ENCODE data around the gene DUOXA2. TPM values are rescaled to one million over a fixed set of nuclear protein-coding genes. Genes with fewer than 3 reads are reported as not detected.

Gene DUOXA2
- total and polyA plus RNA-seq, 2 of the 4 experiments (the other 2 are of a cell fraction) = not detected

GRCh38 chr15:45093013-45093412, 21.1 kb upstream of the DUOXA2 start:
- Histone ChIP-seq H2BK120ac (ENCODE audit: low read depth, low read length) (no peak overlapping the region), H3K9me3 (ENCODE audit: control insufficient read depth, insufficient read depth, low read length) (no peaks in the 10 kb centered on the region), H2BK5ac (ENCODE audit: low read depth, low read length, poor library complexity, severe bottlenecking) (no peak overlapping the region), H3K4me3 (ENCODE audit: insufficient read depth, low read depth, low read length) (no peak overlapping the region), H2BK20ac (ENCODE audit: low read depth, low read length) (no peak overlapping the region), H3K27me3 (ENCODE audit: control insufficient read depth, insufficient read depth, low read length) (peaks cover 32% of the 10 kb centered on the region), H3K23ac (ENCODE audit: low read depth, low read length) (no peak overlapping the region), H4K5ac (ENCODE audit: low read depth, low read length) (no peak overlapping the region), H4K91ac (ENCODE audit: insufficient read depth, low read depth, low read length) (no peak overlapping the region), H3K4me1 (ENCODE audit: control insufficient read depth, insufficient read depth, low read length) (peaks cover 10% of the 10 kb centered on the region; the same call in 1 of the 2 replicates), H4K20me1 (ENCODE audit: insufficient read depth, low read length) (no peaks in the 10 kb centered on the region), H3K9ac (ENCODE audit: low read depth, low read length) (no peak overlapping the region), H2AFZ (replicated peaks; ENCODE audit: low read length, poor library complexity) (no peak overlapping the region), H2AK5ac (ENCODE audit: low read depth, low read length) (no peak overlapping the region), H3K4me2 (ENCODE audit: low read depth, low read length) (no peak overlapping the region), H3K4ac (ENCODE audit: low read depth, low read length) (no peak overlapping the region), H3K56ac (ENCODE audit: extremely low read depth, insufficient read depth, low read length) (no peak overlapping the region), H3K9me1 (ENCODE audit: insufficient read depth, low read length) (peaks cover 9% of the 10 kb centered on the region), H4K8ac (ENCODE audit: low read depth in 2 of 2, low read length in 2 of 2) (no peak overlapping the region), H3K79me1 (ENCODE audit: low read depth in 1 of 2, low read length in 2 of 2) (no peaks in the 10 kb centered on the region), H2BK15ac (ENCODE audit: low read depth, low read length) (no peak overlapping the region), H3K27ac (ENCODE audit: insufficient read depth, low read length) (no peak overlapping the region), H3K14ac (replicated peaks; ENCODE audit: low read depth, low read length) (no peak overlapping the region), H3K18ac (ENCODE audit: low read depth, low read length) (no peak overlapping the region), H2AK9ac (replicated peaks; ENCODE audit: low read depth, low read length, poor library complexity) (no peak overlapping the region), H3K36me3 (ENCODE audit: control insufficient read depth, insufficient read depth, low read length) (no peaks in the 10 kb centered on the region)
- dilution Hi-C loops (cut with HindIII; ENCODE audit: low sequenced_read_pairs, unreplicated experiment) (no loop called here), in situ Hi-C loops (cut with MboI; ENCODE audit: low sequenced_read_pairs) (no loop called here), intact Hi-C loops (cut with micrococcal nuclease) (loop anchor here (5.0 kb wide), 1 partner anchor 71 kb away; the partner anchor contains the start of gene SORD)
- no TSS peak for BruUV-seq (replicated peaks)
- 100% methylated on average over 1 of the region's 4 CpGs; no CpG with 5 or more reads in 1 of the 2 experiments for WGBS, 2 experiments (ENCODE audit: extremely low coverage in 2 of 2, insufficient read length in 1 of 2)
- POLR2A ChIA-PET (ENCODE audit: unreplicated experiment) = no interaction called here
- DNase-seq (no peak), ATAC-seq (ENCODE audit: low read depth) (no peak)
- TF ChIP-seq SMC3 (IDR thresholded peaks at IDR 0.05; ENCODE audit: low read depth, low read length) = no peak
- TF ChIP-seq MAZ (IDR thresholded peaks at IDR 0.05; ENCODE audit: borderline replicate concordance, low read depth, low read length) = no peak
- peak; percentile 22; the same call in 1 of the 2 replicates for TF ChIP-seq CEBPB (IDR thresholded peaks at IDR 0.05; ENCODE audit: low read depth, low read length)
- CTCF ChIA-PET = interaction anchor here (1.4 kb wide), 1 partner anchor 25 kb away, joined by 3 read pairs; no protein-coding TSS in a partner anchor
